WTC11 (cell line): Measurements from ENCODE around the gene BABAM2. TPM values are rescaled to one million over a fixed set of nuclear protein-coding genes. Genes with fewer than 3 reads are reported as not detected.

ENCODE experiments used
- ATAC-seq: fragments of 200-7000 bp; cut with Tn5 transposase; 2 replicates; pipeline ENCODE4 v1.10.0; 2021; ENCODE audit warnings: mild to moderate bottlenecking, moderate library complexity
- CTCF ChIA-PET: fragments of 300-600 bp; sonication (Branson Sonifier 250); formaldehyde crosslinking; loops from one replicate; lab custom pipeline; 2021; ENCODE audit warnings: antibody characterized with exemption; lab: Charles Lee
- POLR2A ChIA-PET: fragments of 350-600 bp; sonication (Branson Sonifier 250); formaldehyde crosslinking; loops from one replicate; lab custom pipeline; 2021; ENCODE audit warnings: antibody characterized with exemption; lab: Charles Lee
- DNase-seq: peaks from one replicate; pipeline ENCODE4 v3.0.0; 2021; ENCODE audit warnings: low spot score
- H3K27ac Mint-ChIP-seq: 2 replicates; pipeline ENCODE4 v1.8.0; 2021; ENCODE audit warnings: mixed read lengths
- H3K27me3 Mint-ChIP-seq: 2 replicates; pipeline ENCODE4 v1.8.0; 2021; ENCODE audit warnings: low read depth, mild to moderate bottlenecking, moderate library complexity, mixed read lengths
- H3K36me3 Mint-ChIP-seq: 2 replicates; pipeline ENCODE4 v1.8.0; 2021; ENCODE audit warnings: mixed read lengths
- H3K4me1 Mint-ChIP-seq: 2 replicates; pipeline ENCODE4 v1.8.0; 2022; ENCODE audit warnings: mixed read lengths
- H3K4me3 Mint-ChIP-seq: 2 replicates; pipeline ENCODE4 v1.8.0; 2021; ENCODE audit warnings: mild to moderate bottlenecking, moderate library complexity, mixed read lengths
- H3K9me3 Mint-ChIP-seq: 2 replicates; pipeline ENCODE4 v1.8.0; 2021; ENCODE audit warnings: mixed read lengths
- AR ChIP-seq: fragments of 250-450 bp; sonication (Bioruptor Pico); IDR thresholded peaks from 2 replicates; pipeline ENCODE4 v1.9.0; 2021; ENCODE audit warnings: mild to moderate bottlenecking
- CDX4 ChIP-seq: fragments of 250-450 bp; sonication (Bioruptor Pico); IDR thresholded peaks from 2 replicates; pipeline ENCODE4 v1.9.0; 2021; ENCODE audit warnings: moderate library complexity, mild to moderate bottlenecking, inconsistent platforms, borderline replicate concordance
- CREB1 ChIP-seq: sonication (generic); formaldehyde crosslinking; IDR thresholded peaks from 2 replicates; pipeline ENCODE4 v1.8.0; 2023; ENCODE audit warnings: mild to moderate bottlenecking, missing genetic modification reagents
- FOXJ3 ChIP-seq: sonication (generic); formaldehyde crosslinking; IDR thresholded peaks from 2 replicates; pipeline ENCODE4 v1.9.0; 2021; ENCODE audit warnings: missing genetic modification reagents, mild to moderate bottlenecking, borderline replicate concordance
- FOXK1 ChIP-seq: sonication (generic); formaldehyde crosslinking; IDR thresholded peaks from 2 replicates; pipeline ENCODE4 v1.8.0; 2022; ENCODE audit warnings: mild to moderate bottlenecking, moderate library complexity, missing genetic modification reagents
- FOXP1 ChIP-seq: sonication (generic); formaldehyde crosslinking; IDR thresholded peaks from 2 replicates; pipeline ENCODE4 v1.8.0; 2022; ENCODE audit warnings: missing genetic modification reagents, mild to moderate bottlenecking, moderate library complexity, borderline replicate concordance
- FOXP4 ChIP-seq: sonication (generic); formaldehyde crosslinking; IDR thresholded peaks from 2 replicates; pipeline ENCODE4 v1.8.0; 2022; ENCODE audit warnings: mild to moderate bottlenecking, missing genetic modification reagents
- HMGA2 ChIP-seq: fragments of 250-450 bp; sonication (Bioruptor Pico); IDR thresholded peaks from 2 replicates; pipeline ENCODE4 v1.4.0; 2021; ENCODE audit warnings: mild to moderate bottlenecking, moderate library complexity
- JUN ChIP-seq: sonication (generic); formaldehyde crosslinking; IDR thresholded peaks from 2 replicates; pipeline ENCODE4 v1.8.0; 2023; ENCODE audit warnings: mild to moderate bottlenecking, missing genetic modification reagents
- NR1H2 ChIP-seq: sonication (generic); formaldehyde crosslinking; IDR thresholded peaks from 2 replicates; pipeline ENCODE4 v1.9.0; 2021; ENCODE audit warnings: mild to moderate bottlenecking, moderate library complexity, missing genetic modification reagents
- USF2 ChIP-seq: sonication (generic); formaldehyde crosslinking; IDR thresholded peaks from 2 replicates; pipeline ENCODE4 v1.8.1; 2023; ENCODE audit warnings: mild to moderate bottlenecking, missing genetic modification reagents, moderate library complexity
- ZNF263 ChIP-seq: sonication (generic); formaldehyde crosslinking; IDR thresholded peaks from 2 replicates; pipeline ENCODE4 v1.8.1; 2022; ENCODE audit warnings: low read depth, mild to moderate bottlenecking, moderate library complexity, missing genetic modification reagents
- ZNF281 ChIP-seq: sonication (generic); formaldehyde crosslinking; IDR thresholded peaks from 2 replicates; pipeline ENCODE4 v1.8.0; 2023; ENCODE audit warnings: mild to moderate bottlenecking, missing genetic modification reagents
- ZNF396 ChIP-seq: fragments of 250-450 bp; sonication (Bioruptor Pico); IDR thresholded peaks from 2 replicates; pipeline ENCODE4 v1.8.0; 2021; ENCODE audit warnings: mild to moderate bottlenecking, moderate library complexity, borderline replicate concordance
- total RNA-seq: library from RNA; stranded (reverse); gene quantifications from 3 replicates; pipeline ENCODE4 v1.2.3, GENCODE V29; 2021

BABAM2 gene
- total RNA-seq, 1 experiment from 2014 or later: 16.5 TPM

- H3K4me3 Mint-ChIP-seq: no peak overlapping the region
- no peaks in the 10 kb centered on the region for H3K36me3 Mint-ChIP-seq
- DNase-seq: no peak
- ChIA-PET POLR2A (no interaction called here), CTCF (interaction anchor here (1.1 kb wide), 1 partner anchor 622 kb away, joined by 3 read pairs; no protein-coding TSS in a partner anchor)
- no peaks in the 10 kb centered on the region for H3K27me3 Mint-ChIP-seq
- no peaks in the 10 kb centered on the region for H3K9me3 Mint-ChIP-seq
- no peak for ATAC-seq
- TF ChIP-seq ZNF263 (CRISPR knock-in tag): no peak
- TF ChIP-seq AR (CRISPR knock-in tag): no peak
- TF ChIP-seq CREB1: no peak
- H3K4me1 Mint-ChIP-seq: peaks cover 19% of the 10 kb centered on the region
- H3K27ac Mint-ChIP-seq: no peak overlapping the region
Measured at GRCh38 chr2:28344756-28345373, 454.3 kb downstream of the BABAM2 start.

GRCh38 chr2:28345619-28346018, 455.1 kb downstream of the BABAM2 start:
- Mint-ChIP-seq H3K27ac (no peak overlapping the region), H3K36me3 (no peaks in the 10 kb centered on the region), H3K27me3 (no peaks in the 10 kb centered on the region), H3K4me1 (peaks cover 19% of the 10 kb centered on the region), H3K4me3 (no peak overlapping the region), H3K9me3 (no peaks in the 10 kb centered on the region)
- ATAC-seq: no peak
- DNase-seq: no peak
- CTCF ChIA-PET: interaction anchor here (0.6 to 1.1 kb wide), 2 partner anchors 142 to 622 kb away, joined by 3 read pairs; no protein-coding TSS in a partner anchor
- POLR2A ChIA-PET: no interaction called here
- TF ChIP-seq FOXK1 (CRISPR knock-in tag) (no peak), USF2 (CRISPR knock-in tag) (no peak), FOXP1 (CRISPR knock-in tag) (no peak), FOXJ3 (CRISPR knock-in tag) (no peak), HMGA2 (CRISPR knock-in tag) (no peak), FOXP4 (no peak), ZNF396 (no peak), NR1H2 (CRISPR knock-in tag) (no peak), ZNF281 (no peak), JUN (CRISPR knock-in tag) (no peak)

GRCh38 chr2:28346587-28346986, 456.1 kb downstream of the BABAM2 start:
- ATAC-seq (no peak), DNase-seq (no peak)
- peaks cover 22% of the 10 kb centered on the region for H3K4me1 Mint-ChIP-seq
- POLR2A ChIA-PET: no interaction called here
- no peaks in the 10 kb centered on the region for H3K9me3 Mint-ChIP-seq
- CTCF ChIA-PET: no interaction called here
- no peaks in the 10 kb centered on the region for H3K36me3 Mint-ChIP-seq
- H3K27ac Mint-ChIP-seq: no peak overlapping the region
- H3K27me3 Mint-ChIP-seq: no peaks in the 10 kb centered on the region
- H3K4me3 Mint-ChIP-seq: no peak overlapping the region
- no peak for TF ChIP-seq CDX4 (CRISPR knock-in tag)
- TF ChIP-seq ZNF263 (CRISPR knock-in tag): no peak
- TF ChIP-seq AR (CRISPR knock-in tag): no peak
